Astrocyte (in vitro differentiated cells and primary cell): ENCODE data around the gene PCBP1.

Experiments
- CTCF ChIP-seq: IDR thresholded peaks from 2 replicates; pipeline ENCODE4 v1.5.1; 2011; ENCODE audit warnings: low read depth, mild to moderate bottlenecking, inconsistent platforms, low read length, moderate library complexity; ENCODE audit not compliant: insufficient read depth
- EZH2 ChIP-seq: IDR thresholded peaks from 2 replicates; pipeline ENCODE4 v1.6.1; 2012; ENCODE audit warnings: mild to moderate bottlenecking, low read length, inconsistent platforms; ENCODE audit not compliant: insufficient read depth

- TF ChIP-seq CTCF (no peak), EZH2 (no peak)
These were observed 673 bp downstream of the PCBP1 start for GRCh38 chr2:70087702-70088597.
